HG03575 (cell line): ENCODE measurements around the gene SLC38A1.
"Not testable (repeated sequence)": the region's sequence is repeated elsewhere in the genome, so short reads cannot be mapped to it uniquely, and the experiment has no call there.

Experiments used
- ATAC-seq: cut with Tn5 transposase; IDR thresholded peaks from one replicate; pipeline ENCODE4 v1.9.1; 2021; ENCODE audit not compliant: unreplicated experiment, insufficient number of reproducible peaks, low FRiP score; ENCODE audit errors: extremely low read depth

SLC38A1 gene

GRCh38 chr12:46181465-46181864, 87.4 kb downstream of the SLC38A1 start:
- ATAC-seq: no peak

DNA sequence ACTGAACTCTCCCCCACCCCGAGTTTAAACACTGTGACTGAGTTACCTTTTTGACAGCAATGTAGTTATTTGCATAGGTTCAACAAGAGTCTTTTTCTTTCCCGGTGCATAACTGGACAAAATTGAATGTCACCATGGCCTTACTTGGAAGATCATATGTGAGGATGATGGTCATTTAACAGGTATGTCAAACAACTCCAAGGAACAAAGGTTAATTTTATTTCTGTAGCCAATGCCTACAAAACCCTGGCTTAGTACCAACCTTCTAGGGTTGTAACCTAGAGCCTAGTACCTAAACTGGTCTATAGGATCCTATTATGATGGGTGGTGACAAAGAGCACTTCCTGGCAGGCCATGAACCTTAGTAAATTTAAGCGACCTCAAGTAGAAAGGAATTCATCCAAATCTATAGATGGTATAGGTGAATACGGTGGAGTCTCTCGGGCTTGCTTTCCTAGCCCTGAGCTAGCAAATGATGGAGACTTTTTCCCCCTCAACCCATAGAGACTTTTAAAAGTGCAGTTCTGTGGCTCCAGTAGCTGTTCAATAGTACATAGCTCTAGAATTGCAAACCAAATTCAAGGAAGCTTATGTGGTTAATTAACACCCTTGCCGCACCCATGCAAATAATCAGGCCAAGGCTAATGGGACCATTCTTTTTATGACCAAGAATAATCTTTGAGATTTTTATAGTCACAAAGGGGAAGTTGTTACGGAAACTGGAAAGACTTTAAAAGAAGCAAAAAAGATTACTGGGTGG, 89.0 kb downstream of the SLC38A1 start:
- no peak for ATAC-seq

- no peak for ATAC-seq
These were observed 90.8 kb downstream of the SLC38A1 start for GRCh38 chr12:46177837-46178608.

DNA sequence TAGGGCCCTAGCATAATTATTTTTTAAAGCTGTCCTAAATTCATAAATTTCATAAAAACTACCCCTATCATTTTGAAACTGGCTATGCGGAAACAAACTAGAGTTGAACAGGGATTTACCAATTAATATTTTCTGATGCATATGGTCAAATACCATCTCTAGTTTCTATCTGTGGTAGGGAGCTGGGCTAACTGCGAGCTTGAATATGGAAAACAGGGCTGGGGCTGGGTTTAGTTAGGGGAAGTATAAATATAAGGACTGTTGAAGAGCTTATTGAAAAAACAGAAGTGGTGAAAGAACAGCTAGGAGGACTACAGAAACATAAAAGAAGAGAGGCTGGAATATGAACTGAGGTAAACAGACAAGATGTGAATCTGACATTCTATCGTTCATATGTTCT, 91.8 kb downstream of the SLC38A1 start:
- ATAC-seq: no peak

GRCh38 chr12:46174919-46175318, 93.9 kb downstream of the SLC38A1 start:
- ATAC-seq: no peak

- ATAC-seq: no peak
These were observed 94.7 kb downstream of the SLC38A1 start for GRCh38 chr12:46174061-46174662.

DNA sequence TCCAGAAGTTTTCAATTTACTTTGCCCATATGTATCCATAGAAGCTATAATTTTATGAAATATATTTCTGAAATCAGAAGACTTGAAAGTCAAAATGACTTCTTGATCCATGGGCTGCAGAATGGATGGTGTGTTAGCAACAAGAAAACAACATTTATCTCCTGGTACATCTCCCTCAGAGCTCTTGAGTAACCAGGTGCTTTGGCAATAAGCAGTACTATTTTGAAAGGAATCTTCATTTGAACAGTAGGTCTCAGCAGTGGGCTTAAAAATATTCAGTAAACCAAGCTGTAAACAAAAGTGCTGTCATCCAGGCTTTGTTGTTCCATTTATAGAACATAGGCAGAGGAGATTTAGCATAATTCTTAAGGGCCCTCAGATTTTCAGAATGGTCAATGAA, 100.4 kb downstream of the SLC38A1 start:
- no peak for ATAC-seq

DNA sequence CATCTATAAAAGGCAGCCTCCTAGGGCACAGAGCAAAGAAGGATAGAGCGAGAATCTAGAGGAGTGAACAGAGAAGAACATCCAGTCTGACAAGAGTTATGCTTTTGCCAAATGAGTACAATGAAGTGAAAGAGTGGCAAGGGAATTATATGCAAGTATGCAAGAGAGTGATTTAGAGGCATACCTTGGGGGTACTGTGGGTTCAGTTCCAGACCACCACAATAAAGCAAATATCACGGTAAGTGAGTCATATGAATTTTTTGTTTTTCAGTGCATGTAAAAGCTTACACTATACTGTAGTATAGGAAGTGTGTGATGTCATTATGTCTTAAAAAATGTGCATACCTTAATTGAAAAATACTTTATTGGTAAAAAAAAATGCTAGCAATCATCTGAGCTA, 101.4 kb downstream of the SLC38A1 start:
- ATAC-seq: no peak

DNA sequence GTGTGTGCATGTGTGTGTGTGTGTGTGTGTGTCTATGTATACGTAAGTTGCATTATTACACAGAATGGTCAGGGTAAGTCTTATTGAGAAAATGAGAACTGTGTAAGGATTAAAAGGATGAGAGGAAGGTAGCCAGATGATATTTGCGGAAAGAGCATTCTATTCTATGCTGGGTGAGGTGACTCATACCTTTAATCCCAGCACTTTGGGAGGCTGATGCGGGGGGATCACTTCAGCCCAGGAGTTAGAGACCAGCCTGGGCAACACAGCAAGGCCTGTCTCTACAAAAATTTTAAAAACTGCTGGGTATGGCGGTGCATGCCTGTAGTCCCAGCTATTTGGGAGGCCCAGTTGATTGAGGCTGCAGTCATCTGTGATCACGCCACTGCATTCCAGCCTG, 103.7 kb downstream of the SLC38A1 start:
- ATAC-seq: no peak

DNA sequence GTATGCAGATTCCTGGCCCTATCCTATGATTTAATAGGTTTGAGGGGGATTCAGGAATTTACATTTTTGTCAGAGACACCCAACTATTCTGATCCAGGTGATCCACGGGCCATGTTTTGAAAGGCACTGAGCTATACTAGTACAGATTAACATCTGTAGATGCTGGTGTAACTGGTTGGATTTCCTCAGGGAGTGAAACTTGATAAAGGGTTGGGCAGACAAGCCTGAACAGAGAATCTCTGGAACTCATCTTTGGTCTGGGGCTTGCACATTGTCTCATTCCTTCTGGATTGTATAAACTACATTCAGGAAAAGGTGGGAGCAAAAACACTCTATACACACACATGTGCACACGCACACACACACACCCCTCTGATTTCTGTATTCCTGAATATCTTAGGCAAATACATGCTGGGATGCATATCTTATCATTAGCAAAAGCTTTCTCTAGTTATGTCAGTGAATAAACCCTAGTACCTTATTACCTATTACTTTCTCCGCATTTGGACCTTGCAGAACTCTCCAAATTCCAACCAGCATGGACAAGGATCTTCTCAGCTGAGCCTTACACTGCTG, 104.6 kb downstream of the SLC38A1 start:
- ATAC-seq: no peak

- ATAC-seq: not testable (repeated sequence)
These were observed 106.2 kb downstream of the SLC38A1 start for GRCh38 chr12:46162549-46163076.

GRCh38 chr12:46160981-46161690, 107.7 kb downstream of the SLC38A1 start:
- ATAC-seq: no peak

- ATAC-seq: no peak
These were observed 108.5 kb downstream of the SLC38A1 start for GRCh38 chr12:46160101-46160980.

DNA sequence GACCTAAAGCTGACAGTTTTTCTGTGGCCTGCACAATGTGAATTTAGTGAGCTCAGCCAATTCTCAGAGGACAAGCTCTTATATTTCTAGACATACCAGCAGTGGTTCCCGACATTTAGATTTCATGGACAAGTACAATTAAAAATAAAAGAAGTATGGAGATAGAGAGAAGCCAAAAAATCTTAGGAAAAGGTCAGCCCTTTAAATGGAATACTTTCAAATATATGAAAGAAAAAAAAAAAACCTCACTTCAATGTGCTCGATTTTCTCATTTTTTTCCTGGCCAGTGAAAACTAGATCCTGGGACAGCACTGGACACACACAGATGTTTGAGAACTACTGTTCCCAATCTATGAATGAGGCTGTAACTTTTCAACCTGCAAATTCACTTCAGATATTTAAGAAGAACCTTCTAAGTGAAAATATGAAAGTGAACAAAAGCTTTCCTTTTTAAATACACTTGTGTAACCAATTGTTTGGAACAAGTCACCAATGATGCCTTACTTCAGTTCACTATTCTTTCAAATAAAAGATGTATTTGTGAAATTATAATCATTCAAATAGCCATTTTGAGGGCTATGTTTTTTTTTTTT, 109.4 kb downstream of the SLC38A1 start:
- ATAC-seq: no peak

- ATAC-seq: no peak
These were observed 110.3 kb downstream of the SLC38A1 start for GRCh38 chr12:46158501-46158900.

DNA sequence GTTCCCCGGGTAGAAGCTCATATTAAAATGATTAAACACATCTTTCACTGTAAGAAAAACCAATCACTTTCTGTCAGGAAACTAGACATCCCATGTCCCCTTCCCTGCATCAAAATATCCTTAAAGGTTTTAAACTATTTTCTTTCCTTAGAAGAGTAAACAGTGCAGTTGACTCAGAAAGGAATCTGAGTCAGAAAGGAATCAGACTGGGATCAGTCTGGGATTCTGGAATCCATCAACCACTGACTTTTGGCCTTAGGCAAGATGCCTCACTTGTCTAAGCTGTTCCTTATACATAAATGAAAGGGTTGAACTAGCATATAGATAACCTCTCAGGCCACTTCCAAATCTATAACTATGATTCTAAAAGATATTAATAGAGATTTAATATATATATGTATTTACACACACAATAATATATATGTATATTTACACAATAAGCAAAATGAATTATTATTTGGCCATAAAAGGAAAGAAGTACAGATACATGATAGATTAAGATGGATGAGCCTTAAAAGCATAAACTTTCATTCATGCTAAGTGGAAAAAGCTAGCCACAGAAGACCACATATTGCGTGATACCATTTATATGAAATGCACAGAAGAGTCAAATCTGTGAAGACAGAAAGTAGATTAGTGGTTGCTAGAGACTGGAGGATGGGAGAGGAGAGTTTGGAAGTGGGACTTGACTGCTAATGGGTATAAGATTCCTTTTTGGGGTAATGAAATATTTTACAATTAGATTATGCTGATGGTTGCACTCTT, 114.4 kb downstream of the SLC38A1 start:
- ATAC-seq: no peak

GRCh38 chr12:46153268-46153872, 115.5 kb downstream of the SLC38A1 start:
- ATAC-seq: no peak
